ENCODE measurements around the gene NCR3LG1. TPM values are rescaled to one million over a fixed set of nuclear protein-coding genes. Genes with fewer than 3 reads are reported as not detected.

The NCR3LG1 gene
- total and polyA plus RNA-seq, 2 of the 8 experiments (the other 6 are each of a cell fraction or from before 2014, with no cell fraction given): 0.68 to 1.9 TPM

- TF ChIP-seq CHD7 (IDR thresholded peaks at IDR 0.05; ENCODE audit: insufficient replicate concordance, low read length) (no peak), TBP (IDR thresholded peaks at IDR 0.05; ENCODE audit: low read depth, low read length) (no peak), CTBP2 (IDR thresholded peaks at IDR 0.05; ENCODE audit: borderline replicate concordance, insufficient read depth, insufficient read length, low read length) (no peak), E2F6 (IDR thresholded peaks at IDR 0.05) (no peak), PHF8 (conservative IDR thresholded peaks at IDR 0.05; ENCODE audit: low read depth, low read length) (no peak), BACH1 (IDR thresholded peaks at IDR 0.05; ENCODE audit: low read length) (no peak), NRF1 (IDR thresholded peaks at IDR 0.05; ENCODE audit: low read depth, low read length) (no peak)
Observed at GRCh38 chr11:17410606-17411379, 59.2 kb downstream of the NCR3LG1 start (continued).

All from H1 (cell line).